K562 (cell line): Measurements from ENCODE around the gene ATP13A1. TPM values are rescaled to one million over a fixed set of nuclear protein-coding genes. Genes with fewer than 3 reads are reported as not detected.

Source experiments
- CBFB ChIP-seq: sonication (generic); formaldehyde crosslinking; IDR thresholded peaks from 2 replicates; pipeline ENCODE4 v1.4.0; 2020; ENCODE audit warnings: mild to moderate bottlenecking, missing genetic modification reagents
- CEBPZ ChIP-seq: fragments of 150-350 bp; IDR thresholded peaks from 2 replicates; pipeline ENCODE4 v1.6.1; 2014; ENCODE audit warnings: low read depth, mild to moderate bottlenecking, low read length, borderline replicate concordance
- FOS ChIP-seq: IDR thresholded peaks from 3 replicates; pipeline ENCODE4 v1.6.1; 2011; ENCODE audit not compliant: insufficient read length; ENCODE audit errors: extremely low read depth
- FOXK2 ChIP-seq, 2 experiments: fragments of 450-650 bp; IDR thresholded peaks in 1 of 2; conservative IDR thresholded peaks in 1 of 2; 2 replicates each; pipeline ENCODE4 v1.6.1; 2016; ENCODE audit warnings: low read depth in 2 of 2, mild to moderate bottlenecking in 1 of 2
- HDAC6 ChIP-seq: IDR thresholded peaks from 2 replicates; pipeline ENCODE4 v1.6.1; 2012; ENCODE audit warnings: low read depth, mild to moderate bottlenecking, control low read depth, inconsistent platforms, low read length, moderate library complexity
- KAT8 ChIP-seq: fragments of 450-650 bp; IDR thresholded peaks from 2 replicates; pipeline ENCODE4 v1.6.1; 2016; ENCODE audit warnings: low read depth, mild to moderate bottlenecking
- NBN ChIP-seq: fragments of 450-650 bp; IDR thresholded peaks from 2 replicates; pipeline ENCODE4 v1.6.1; 2016; ENCODE audit warnings: low read depth, mild to moderate bottlenecking
- TAF9B ChIP-seq: fragments of 450-650 bp; IDR thresholded peaks from 2 replicates; pipeline ENCODE4 v1.6.1; 2018; ENCODE audit warnings: mild to moderate bottlenecking; ENCODE audit not compliant: partially characterized antibody
- THRAP3 ChIP-seq: fragments of 450-650 bp; IDR thresholded peaks from 2 replicates; pipeline ENCODE4 v1.6.1; 2016; ENCODE audit warnings: mild to moderate bottlenecking, inconsistent platforms, borderline replicate concordance
- ZFP36 ChIP-seq: fragments of 150-350 bp; IDR thresholded peaks from 2 replicates; pipeline ENCODE4 v1.6.1; 2018; ENCODE audit warnings: low read length, low read depth; ENCODE audit not compliant: partially characterized antibody
- ZKSCAN3 ChIP-seq: fragments of 250-450 bp; sonication (Bioruptor Pico); IDR thresholded peaks from 2 replicates; pipeline ENCODE4 v1.4.0; 2020
- ZNF121 ChIP-seq: sonication (generic); formaldehyde crosslinking; conservative IDR thresholded peaks from 2 replicates; pipeline ENCODE4 v1.8.0; 2022; ENCODE audit warnings: missing genetic modification reagents
- ZNF184 ChIP-seq: sonication (generic); formaldehyde crosslinking; IDR thresholded peaks from 2 replicates; pipeline ENCODE4 v1.5.0; 2020; ENCODE audit warnings: missing genetic modification reagents
- ZNF217 ChIP-seq: sonication (generic); formaldehyde crosslinking; IDR thresholded peaks from 2 replicates; pipeline ENCODE4 v1.8.0; 2022; ENCODE audit warnings: mild to moderate bottlenecking, missing genetic modification reagents
- ZNF780A ChIP-seq: fragments of 250-450 bp; sonication (Bioruptor Pico); IDR thresholded peaks from 2 replicates; pipeline ENCODE4 v1.5.0; 2021; ENCODE audit warnings: mild to moderate bottlenecking
- polyA plus RNA-seq, 8 experiments: library from polyadenylated mRNA; depleted of rRNA in 4 of 8; stranded (reverse) in 5 of 8; unstranded in 3 of 8; fragments of >200 nt; fragmentation: Nextera tagmentation in 2 of 8; fragmentation: Illumina TruSeq in 1 of 8; extraction: Ambion mirVana in 2 of 8; extraction: Trizol in 1 of 8; gene quantifications; 2 replicates each; pipeline versions ENCODE4 v1.2.1 to v1.2.3, GENCODE V29; 2011 to 2014; ENCODE audit warnings: inconsistent platforms in 1 of 8, missing spikeins in 1 of 8
- total RNA-seq, 7 experiments: library from RNA; depleted of rRNA in 6 of 7; stranded (reverse); fragments of >200 nt in 6 of 7; fragmentation: Illumina TruSeq in 2 of 7; extraction: Trizol in 2 of 7; gene quantifications; 2 replicates each; pipeline versions ENCODE4 v1.2.1 to v1.2.3, GENCODE V29; 2011 to 2021; ENCODE audit warnings: low replicate concordance in 1 of 7
- TF ChIP-seq, protein P1 (sequence below): sonication (generic); formaldehyde crosslinking; IDR thresholded peaks from 2 replicates; pipeline ENCODE4 v1.8.1; 2022; ENCODE audit warnings: missing genetic modification reagents
- TF ChIP-seq, protein P2 (sequence below): sonication (generic); formaldehyde crosslinking; IDR thresholded peaks from 2 replicates; pipeline ENCODE4 v1.8.1; 2023; ENCODE audit warnings: mild to moderate bottlenecking, missing genetic modification reagents
- TF ChIP-seq, protein P3 (sequence below): fragments of 250-450 bp; sonication (Bioruptor Pico); IDR thresholded peaks from 2 replicates; pipeline ENCODE4 v1.5.1; 2021; ENCODE audit warnings: mild to moderate bottlenecking

The ATP13A1 gene
- total and polyA plus RNA-seq, 9 of the 15 experiments (the other 6 are each of a cell fraction or from before 2014, with no cell fraction given) = 0.90 to 83.8 (median 23.1) TPM

DNA sequence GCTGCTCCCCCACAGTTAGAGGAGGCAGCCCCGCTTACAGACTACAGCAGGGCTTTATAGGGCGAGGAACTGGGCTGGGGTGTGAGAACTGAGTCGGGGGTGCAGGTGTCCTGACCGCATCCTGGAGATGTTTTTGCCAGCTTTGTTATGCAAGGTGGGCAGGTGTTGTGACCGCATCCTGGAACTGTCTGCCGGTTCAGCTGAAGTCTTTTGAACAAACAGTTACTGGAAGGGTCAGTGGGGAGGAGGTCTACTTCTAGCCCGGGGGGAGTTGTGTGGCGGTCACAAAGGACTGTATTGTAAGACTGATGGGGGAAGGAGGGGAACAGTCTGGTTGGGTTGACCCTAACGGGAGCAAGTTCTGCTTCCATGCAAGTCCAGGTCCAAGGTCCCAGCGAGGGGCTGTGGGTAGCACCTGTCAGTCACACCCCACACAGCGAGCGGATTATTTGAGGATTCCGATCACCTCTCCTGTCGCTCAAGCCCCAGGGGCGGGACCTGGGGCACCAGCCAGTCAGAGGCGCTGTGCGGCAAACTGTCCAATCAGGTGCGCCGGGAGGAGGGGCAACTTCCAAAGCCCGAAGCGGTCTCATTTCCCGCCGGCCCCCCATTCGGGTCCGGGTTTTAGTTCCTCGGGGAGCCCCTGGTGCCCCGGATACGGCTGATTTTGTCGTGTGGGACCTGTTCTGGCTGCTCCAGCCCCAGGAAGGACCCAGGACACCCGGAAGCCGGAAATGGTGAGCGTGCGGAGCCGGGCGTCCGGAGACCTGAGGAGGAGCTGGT is 4.9 kb upstream of the ATP13A1 start, which contains the start of gene ZNF101 (continued):
- TF ChIP-seq, protein P1, sequence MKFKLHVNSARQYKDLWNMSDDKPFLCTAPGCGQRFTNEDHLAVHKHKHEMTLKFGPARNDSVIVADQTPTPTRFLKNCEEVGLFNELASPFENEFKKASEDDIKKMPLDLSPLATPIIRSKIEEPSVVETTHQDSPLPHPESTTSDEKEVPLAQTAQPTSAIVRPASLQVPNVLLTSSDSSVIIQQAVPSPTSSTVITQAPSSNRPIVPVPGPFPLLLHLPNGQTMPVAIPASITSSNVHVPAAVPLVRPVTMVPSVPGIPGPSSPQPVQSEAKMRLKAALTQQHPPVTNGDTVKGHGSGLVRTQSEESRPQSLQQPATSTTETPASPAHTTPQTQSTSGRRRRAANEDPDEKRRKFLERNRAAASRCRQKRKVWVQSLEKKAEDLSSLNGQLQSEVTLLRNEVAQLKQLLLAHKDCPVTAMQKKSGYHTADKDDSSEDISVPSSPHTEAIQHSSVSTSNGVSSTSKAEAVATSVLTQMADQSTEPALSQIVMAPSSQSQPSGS (CRISPR knock-in tag) = no peak
- TF ChIP-seq ZKSCAN3 (CRISPR knock-in tag) = no peak
- TF ChIP-seq CEBPZ = peak; percentile 57; the same call in 1 of the 2 replicates
- no peak for TF ChIP-seq ZNF121 (CRISPR knock-in tag)
- TF ChIP-seq, protein P2, sequence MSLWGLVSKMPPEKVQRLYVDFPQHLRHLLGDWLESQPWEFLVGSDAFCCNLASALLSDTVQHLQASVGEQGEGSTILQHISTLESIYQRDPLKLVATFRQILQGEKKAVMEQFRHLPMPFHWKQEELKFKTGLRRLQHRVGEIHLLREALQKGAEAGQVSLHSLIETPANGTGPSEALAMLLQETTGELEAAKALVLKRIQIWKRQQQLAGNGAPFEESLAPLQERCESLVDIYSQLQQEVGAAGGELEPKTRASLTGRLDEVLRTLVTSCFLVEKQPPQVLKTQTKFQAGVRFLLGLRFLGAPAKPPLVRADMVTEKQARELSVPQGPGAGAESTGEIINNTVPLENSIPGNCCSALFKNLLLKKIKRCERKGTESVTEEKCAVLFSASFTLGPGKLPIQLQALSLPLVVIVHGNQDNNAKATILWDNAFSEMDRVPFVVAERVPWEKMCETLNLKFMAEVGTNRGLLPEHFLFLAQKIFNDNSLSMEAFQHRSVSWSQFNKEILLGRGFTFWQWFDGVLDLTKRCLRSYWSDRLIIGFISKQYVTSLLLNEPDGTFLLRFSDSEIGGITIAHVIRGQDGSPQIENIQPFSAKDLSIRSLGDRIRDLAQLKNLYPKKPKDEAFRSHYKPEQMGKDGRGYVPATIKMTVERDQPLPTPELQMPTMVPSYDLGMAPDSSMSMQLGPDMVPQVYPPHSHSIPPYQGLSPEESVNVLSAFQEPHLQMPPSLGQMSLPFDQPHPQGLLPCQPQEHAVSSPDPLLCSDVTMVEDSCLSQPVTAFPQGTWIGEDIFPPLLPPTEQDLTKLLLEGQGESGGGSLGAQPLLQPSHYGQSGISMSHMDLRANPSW (CRISPR knock-in tag) = no peak
- TF ChIP-seq FOXK2 (conservative IDR thresholded peaks at IDR 0.05 in 1 of 2, IDR thresholded peaks at IDR 0.05 in 1 of 2; ENCODE audit: low read depth in 2 of 2) = peak in 1 of 2 experiments; percentile 32; a peak in 1 of 4 replicates
- TF ChIP-seq, protein P3, sequence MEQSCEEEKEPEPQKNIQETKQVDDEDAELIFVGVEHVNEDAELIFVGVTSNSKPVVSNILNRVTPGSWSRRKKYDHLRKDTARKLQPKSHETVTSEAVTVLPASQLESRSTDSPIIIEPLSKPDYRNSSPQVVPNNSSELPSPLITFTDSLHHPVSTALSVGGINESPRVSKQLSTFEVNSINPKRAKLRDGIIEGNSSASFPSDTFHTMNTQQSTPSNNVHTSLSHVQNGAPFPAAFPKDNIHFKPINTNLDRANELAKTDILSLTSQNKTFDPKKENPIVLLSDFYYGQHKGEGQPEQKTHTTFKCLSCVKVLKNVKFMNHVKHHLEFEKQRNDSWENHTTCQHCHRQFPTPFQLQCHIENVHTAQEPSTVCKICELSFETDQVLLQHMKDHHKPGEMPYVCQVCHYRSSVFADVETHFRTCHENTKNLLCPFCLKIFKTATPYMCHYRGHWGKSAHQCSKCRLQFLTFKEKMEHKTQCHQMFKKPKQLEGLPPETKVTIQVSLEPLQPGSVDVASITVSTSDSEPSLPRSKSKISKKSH (CRISPR knock-in tag) = no peak
- no peak for TF ChIP-seq ZNF780A (CRISPR knock-in tag)
- TF ChIP-seq NBN = no peak
- no peak for TF ChIP-seq ZFP36
- peak; percentile 40 for TF ChIP-seq TAF9B
- no peak for TF ChIP-seq THRAP3
- TF ChIP-seq ZNF184 (CRISPR knock-in tag) = no peak
- TF ChIP-seq ZNF217 (CRISPR knock-in tag) = no peak
- TF ChIP-seq CBFB = no peak
- TF ChIP-seq KAT8 = no peak
- peak; percentile 93 for TF ChIP-seq FOS
- TF ChIP-seq HDAC6 = no peak
